Caco-2 (cell line): ENCODE results near the gene GNB1. TPM values are rescaled to one million over a fixed set of nuclear protein-coding genes. Genes with fewer than 3 reads are reported as not detected.

Experiments used
- BruUV-seq: library from RNA; stranded (reverse); fragments of 400-500 nt; replicated peaks from 2 replicates; lab custom pipeline; 2021; lab: Mats Ljungman, UMichigan
- CTCF ChIA-PET: fragments of 300-600 bp; sonication (Branson Sonifier 250); formaldehyde crosslinking; loops from one replicate; lab custom pipeline; 2022; ENCODE audit warnings: antibody characterized with exemption; lab: Charles Lee
- POLR2A ChIA-PET: fragments of 300-600 bp; sonication (Branson Sonifier 250); formaldehyde crosslinking; loops from one replicate; lab custom pipeline; 2022; ENCODE audit warnings: antibody characterized with exemption; lab: Charles Lee
- DNase-seq, 2 experiments: peaks; one replicate each; pipeline versions ENCODE4 v3.0.0 to v3.0.0-alpha.2; 2020 to 2022
- H3K27me3 ChIP-seq: replicated peaks from 2 replicates; pipeline ENCODE4 v1.6.0; 2011; ENCODE audit warnings: low read length; ENCODE audit not compliant: control insufficient read depth, insufficient read depth
- H3K36me3 ChIP-seq: 2 replicates; pipeline ENCODE4 v1.5.1; 2011; ENCODE audit warnings: low read length; ENCODE audit not compliant: control insufficient read depth, insufficient read depth
- H3K4me1 ChIP-seq: fragments of 250-450 bp; sonication (Bioruptor Pico); 2 replicates; pipeline ENCODE4 v1.5.1; 2020; ENCODE audit warnings: mild to moderate bottlenecking
- H3K4me3 ChIP-seq: 2 replicates; pipeline ENCODE4 v1.5.1; 2011; ENCODE audit warnings: low read depth, mild to moderate bottlenecking, control low read depth, low read length
- H3K9me3 ChIP-seq: fragments of 250-450 bp; sonication (Bioruptor Pico); 2 replicates; pipeline ENCODE4 v1.5.1; 2020; ENCODE audit warnings: mild to moderate bottlenecking, moderate library complexity
- H3K27ac Mint-ChIP-seq: one replicate; pipeline ENCODE4 v1.8.0; 2022; ENCODE audit warnings: mixed read lengths; ENCODE audit not compliant: unreplicated experiment
- H3K27me3 Mint-ChIP-seq: one replicate; pipeline ENCODE4 v1.8.0; 2022; ENCODE audit warnings: mixed read lengths; ENCODE audit not compliant: insufficient read depth, unreplicated experiment
- H3K36me3 Mint-ChIP-seq: one replicate; pipeline ENCODE4 v1.8.0; 2022; ENCODE audit warnings: mild to moderate bottlenecking, mixed read lengths; ENCODE audit not compliant: insufficient read depth, unreplicated experiment
- H3K4me1 Mint-ChIP-seq: one replicate; pipeline ENCODE4 v1.8.0; 2022; ENCODE audit warnings: low read depth, mixed read lengths; ENCODE audit not compliant: unreplicated experiment
- H3K4me3 Mint-ChIP-seq: one replicate; pipeline ENCODE4 v1.8.0; 2022; ENCODE audit warnings: mild to moderate bottlenecking, moderate library complexity, mixed read lengths; ENCODE audit not compliant: unreplicated experiment
- H3K9me3 Mint-ChIP-seq: one replicate; pipeline ENCODE4 v1.8.0; 2022; ENCODE audit warnings: mixed read lengths; ENCODE audit not compliant: unreplicated experiment
- CTCF ChIP-seq, 2 experiments: fragments of 200-600 bp in 1 of 2; IDR thresholded peaks; 1 replicate in 1 of 2; 2 replicates in 1 of 2; pipeline versions ENCODE4 v1.5.1 to v1.8.0; 2011 to 2022; ENCODE audit warnings: antibody characterized with exemption in 1 of 2, control low read depth in 1 of 2, inconsistent platforms in 1 of 2, low read depth in 1 of 2, low read length in 1 of 2, mild to moderate bottlenecking in 1 of 2, moderate library complexity in 1 of 2; ENCODE audit not compliant: insufficient read depth in 1 of 2, severe bottlenecking in 1 of 2, unreplicated experiment in 1 of 2
- intact Hi-C: fragments of 100-400 bp; cut with micrococcal nuclease; formaldehyde crosslinking; loops from one replicate; pipeline ENCODE4 v1.10.0; 2022; ENCODE audit not compliant: unreplicated experiment
- total RNA-seq: library from RNA; stranded (reverse); gene quantifications from 2 replicates; pipeline ENCODE4 v1.2.3, GENCODE V29; 2022

Gene GNB1
- total RNA-seq, 1 experiment from 2014 or later = 301 TPM

- POLR2A ChIA-PET = no interaction called here
- Histone ChIP-seq H3K4me1 (peaks cover 7% of the 10 kb centered on the region; the same call in 1 of the 2 replicates), H3K27me3 (no peaks in the 10 kb centered on the region), H3K9me3 (no peaks in the 10 kb centered on the region), H3K4me3 (no peak overlapping the region), H3K36me3 (no peaks in the 10 kb centered on the region)
- TF ChIP-seq CTCF (IDR thresholded peaks at IDR 0.05; ENCODE audit: insufficient read depth in 1 of 2, low read depth in 1 of 2, low read length in 1 of 2, severe bottlenecking in 1 of 2, unreplicated experiment in 1 of 2) = no peak
- no peaks in the 10 kb centered on the region for H3K9me3 Mint-ChIP-seq
- peaks cover 14% of the 10 kb centered on the region for H3K4me1 Mint-ChIP-seq
- CTCF ChIA-PET = no interaction called here
- BruUV-seq = no TSS peak
- peak overlapping the region; percentile 64 for H3K4me3 Mint-ChIP-seq
- H3K27ac Mint-ChIP-seq = peak overlapping the region; percentile 36
- intact Hi-C loops = no loop called here
- H3K36me3 Mint-ChIP-seq = no peaks in the 10 kb centered on the region
- DNase-seq = no peak
- no peaks in the 10 kb centered on the region for H3K27me3 Mint-ChIP-seq
Observed at GRCh38 chr1:1910651-1911331, 19.9 kb upstream of the GNB1 start.

- CTCF ChIA-PET = interaction anchor here (1.3 kb wide), 1 partner anchor 11 kb away, joined by 7 read pairs; no protein-coding TSS in a partner anchor
- no peak for DNase-seq
- peaks cover 7% of the 10 kb centered on the region; the same call in 1 of the 2 replicates for H3K4me1 ChIP-seq
- Mint-ChIP-seq H3K27ac (peak overlapping the region; percentile 36), H3K27me3 (no peaks in the 10 kb centered on the region), H3K4me3 (peak overlapping the region; percentile 64), H3K9me3 (no peaks in the 10 kb centered on the region), H3K4me1 (peaks cover 14% of the 10 kb centered on the region), H3K36me3 (no peaks in the 10 kb centered on the region)
- H3K4me3 ChIP-seq = peak overlapping the region; percentile 38
- POLR2A ChIA-PET = no interaction called here
- no peaks in the 10 kb centered on the region for H3K36me3 ChIP-seq
- H3K9me3 ChIP-seq = no peaks in the 10 kb centered on the region
- intact Hi-C loops = no loop called here
- H3K27me3 ChIP-seq = no peaks in the 10 kb centered on the region
- no peak for TF ChIP-seq CTCF (IDR thresholded peaks at IDR 0.05; ENCODE audit: insufficient read depth in 1 of 2, low read depth in 1 of 2, low read length in 1 of 2, severe bottlenecking in 1 of 2, unreplicated experiment in 1 of 2)
- BruUV-seq = no TSS peak
Observed at GRCh38 chr1:1910033-1910465, 19.2 kb upstream of the GNB1 start.

GRCh38 chr1:1908506-1908791, 17.6 kb upstream of the GNB1 start:
- Mint-ChIP-seq H3K27me3 (no peaks in the 10 kb centered on the region), H3K27ac (no peak overlapping the region), H3K9me3 (no peaks in the 10 kb centered on the region), H3K4me3 (peak overlapping the region; percentile 64), H3K36me3 (peaks cover under 1% of the 10 kb centered on the region), H3K4me1 (peaks cover 14% of the 10 kb centered on the region)
- ChIA-PET CTCF (interaction anchor here (0.6 to 1.8 kb wide), 14 partner anchors 15 to 1714 kb away, joined by 3 to 16 read pairs (median 4); no protein-coding TSS in a partner anchor), POLR2A (interaction anchor here (0.6 to 1.1 kb wide), 7 partner anchors 13 to 1563 kb away, joined by 3 to 8 read pairs (median 5); no protein-coding TSS in a partner anchor)
- TSS peak; percentile 76 for BruUV-seq
- no peaks in the 10 kb centered on the region for H3K27me3 ChIP-seq
- peaks cover 7% of the 10 kb centered on the region; the same call in 1 of the 2 replicates for H3K4me1 ChIP-seq
- H3K4me3 ChIP-seq = peak overlapping the region; percentile 72
- TF ChIP-seq CTCF (IDR thresholded peaks at IDR 0.05; ENCODE audit: insufficient read depth in 1 of 2, low read depth in 1 of 2, low read length in 1 of 2, severe bottlenecking in 1 of 2, unreplicated experiment in 1 of 2) = no peak
- no peaks in the 10 kb centered on the region for H3K9me3 ChIP-seq
- intact Hi-C loops = loop anchor here (5.0 kb wide), 1 partner anchor 66 kb away; no protein-coding TSS in a partner anchor
- H3K36me3 ChIP-seq = no peaks in the 10 kb centered on the region
- no peak for DNase-seq
